ENCODE results near the gene ZNF625.

ZNF625 gene

GRCh38 chr19:12162513-12162881 lies 6.0 kb upstream of the ZNF625 start:
- DNase-seq (ENCODE audit: low read depth) = no peak
- peak overlapping the region; percentile 73 for H3K4me3 ChIP-seq (ENCODE audit: low read depth, low read length)
- TF ChIP-seq CTCF (IDR thresholded peaks at IDR 0.05; ENCODE audit: low read depth, low read length, missing control alignments) = no peak

- no peak for TF ChIP-seq CTCF (IDR thresholded peaks at IDR 0.05; ENCODE audit: low read depth, low read length, missing control alignments)
- no peak for DNase-seq (ENCODE audit: low read depth)
Observed at GRCh38 chr19:12159773-12160414, 3.4 kb upstream of the ZNF625 start.

GRCh38 chr19:12155324-12155860 lies 1.1 kb downstream of the ZNF625 start:
- no peak for DNase-seq (ENCODE audit: low read depth)
- H3K4me3 ChIP-seq (ENCODE audit: low read depth, low read length) = peak overlapping the region; percentile 79
- no peak for TF ChIP-seq CTCF (IDR thresholded peaks at IDR 0.05; ENCODE audit: low read depth, low read length, missing control alignments)

More at GRCh38 chr19:12159773-12160414, 3.4 kb upstream of the ZNF625 start:
- no peak overlapping the region for H3K4me3 ChIP-seq (ENCODE audit: low read depth, low read length)

GRCh38 chr19:12145348-12145747 lies 11.2 kb downstream of the ZNF625 start:
- no peak overlapping the region for H3K4me3 ChIP-seq (ENCODE audit: low read depth, low read length)
- TF ChIP-seq CTCF (IDR thresholded peaks at IDR 0.05; ENCODE audit: low read depth, low read length, missing control alignments) = no peak
- no peak for DNase-seq (ENCODE audit: low read depth)

GRCh38 chr19:12141405-12141736 lies 15.2 kb downstream of the ZNF625 start:
- no peak overlapping the region for H3K4me3 ChIP-seq (ENCODE audit: low read depth, low read length)
- no peak for TF ChIP-seq CTCF (IDR thresholded peaks at IDR 0.05; ENCODE audit: low read depth, low read length, missing control alignments)
- DNase-seq (ENCODE audit: low read depth) = no peak

- peak; percentile 91 for TF ChIP-seq CTCF (IDR thresholded peaks at IDR 0.05; ENCODE audit: low read depth, low read length, missing control alignments)
- DNase-seq (ENCODE audit: low read depth) = peak; percentile 71
- peak overlapping the region; percentile 99 for H3K4me3 ChIP-seq (ENCODE audit: low read depth, low read length)
Observed at GRCh38 chr19:12140545-12141404, 15.8 kb downstream of the ZNF625 start.
